ENCODE data around the gene ERBB4. TPM values are rescaled to one million over a fixed set of nuclear protein-coding genes. Genes with fewer than 3 reads are reported as not detected.

ERBB4 gene
- total RNA-seq, 2 experiments from 2014 or later, result not detected

DNA sequence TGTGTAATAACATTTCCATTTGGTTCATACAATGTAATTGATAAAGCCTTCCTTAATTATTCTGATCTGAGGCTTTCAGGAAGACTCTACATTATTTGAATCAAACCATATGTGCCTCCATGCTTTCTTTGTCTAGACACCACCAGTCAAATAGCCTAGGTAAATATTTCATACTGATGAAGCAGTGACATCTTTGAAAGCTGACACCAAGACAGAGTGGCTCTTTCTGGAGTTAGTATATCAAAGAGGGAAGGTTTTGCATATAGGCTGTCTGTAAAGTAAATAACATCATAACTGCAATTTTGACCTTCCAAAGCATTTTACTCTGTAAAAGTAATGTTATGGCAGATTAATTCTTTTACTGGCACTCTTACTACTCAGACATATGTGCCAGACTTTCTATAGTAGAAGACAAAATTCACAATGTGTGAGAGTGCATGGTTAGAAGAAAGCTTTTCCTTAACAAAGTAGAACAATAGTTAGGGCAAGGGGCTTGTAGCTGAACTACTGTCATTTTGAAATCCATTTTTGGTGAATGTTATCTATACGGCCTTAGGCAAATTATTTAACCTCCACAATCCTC, 177.3 kb downstream of the ERBB4 start:
- Histone ChIP-seq H3K4me1 (ENCODE audit: insufficient read depth, low read length, poor library complexity, severe bottlenecking) (no peaks in the 10 kb centered on the region), H2AFZ (ENCODE audit: low read length) (no peak overlapping the region), H4K20me1 (ENCODE audit: insufficient read depth, low read length) (no peaks in the 10 kb centered on the region), H3K9me2 (ENCODE audit: insufficient read depth, low read length) (no peaks in the 10 kb centered on the region), H3K9me3 (ENCODE audit: low read length) (no peaks in the 10 kb centered on the region), H3K36me3 (ENCODE audit: insufficient read depth, low read length) (no peaks in the 10 kb centered on the region), H3K4me3 (ENCODE audit: low read depth, low read length, poor library complexity, severe bottlenecking) (no peak overlapping the region), H3K4me2 (ENCODE audit: low read length) (no peak overlapping the region), H3K79me2 (ENCODE audit: insufficient read depth, low read depth, low read length) (no peaks in the 10 kb centered on the region), H3K27ac (ENCODE audit: low read depth, low read length, poor library complexity, severe bottlenecking) (no peak overlapping the region)
- TF ChIP-seq, protein P1, sequence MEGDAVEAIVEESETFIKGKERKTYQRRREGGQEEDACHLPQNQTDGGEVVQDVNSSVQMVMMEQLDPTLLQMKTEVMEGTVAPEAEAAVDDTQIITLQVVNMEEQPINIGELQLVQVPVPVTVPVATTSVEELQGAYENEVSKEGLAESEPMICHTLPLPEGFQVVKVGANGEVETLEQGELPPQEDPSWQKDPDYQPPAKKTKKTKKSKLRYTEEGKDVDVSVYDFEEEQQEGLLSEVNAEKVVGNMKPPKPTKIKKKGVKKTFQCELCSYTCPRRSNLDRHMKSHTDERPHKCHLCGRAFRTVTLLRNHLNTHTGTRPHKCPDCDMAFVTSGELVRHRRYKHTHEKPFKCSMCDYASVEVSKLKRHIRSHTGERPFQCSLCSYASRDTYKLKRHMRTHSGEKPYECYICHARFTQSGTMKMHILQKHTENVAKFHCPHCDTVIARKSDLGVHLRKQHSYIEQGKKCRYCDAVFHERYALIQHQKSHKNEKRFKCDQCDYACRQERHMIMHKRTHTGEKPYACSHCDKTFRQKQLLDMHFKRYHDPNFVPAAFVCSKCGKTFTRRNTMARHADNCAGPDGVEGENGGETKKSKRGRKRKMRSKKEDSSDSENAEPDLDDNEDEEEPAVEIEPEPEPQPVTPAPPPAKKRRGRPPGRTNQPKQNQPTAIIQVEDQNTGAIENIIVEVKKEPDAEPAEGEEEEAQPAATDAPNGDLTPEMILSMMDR (conservative IDR thresholded peaks at IDR 0.05; ENCODE audit: low read length), result no peak
- TF ChIP-seq EZH2phosphoT487 (IDR thresholded peaks at IDR 0.05; ENCODE audit: borderline replicate concordance, low read depth, low read length), result no peak
- CTCF ChIA-PET (ENCODE audit: unreplicated experiment), result no interaction called here
- POLR2A ChIA-PET, result no interaction called here
- intact Hi-C loops (cut with micrococcal nuclease; ENCODE audit: unreplicated experiment), result no loop called here
- BruUV-seq (replicated peaks), result no TSS peak
- no peak for DNase-seq (ENCODE audit: low spot score)

DNA sequence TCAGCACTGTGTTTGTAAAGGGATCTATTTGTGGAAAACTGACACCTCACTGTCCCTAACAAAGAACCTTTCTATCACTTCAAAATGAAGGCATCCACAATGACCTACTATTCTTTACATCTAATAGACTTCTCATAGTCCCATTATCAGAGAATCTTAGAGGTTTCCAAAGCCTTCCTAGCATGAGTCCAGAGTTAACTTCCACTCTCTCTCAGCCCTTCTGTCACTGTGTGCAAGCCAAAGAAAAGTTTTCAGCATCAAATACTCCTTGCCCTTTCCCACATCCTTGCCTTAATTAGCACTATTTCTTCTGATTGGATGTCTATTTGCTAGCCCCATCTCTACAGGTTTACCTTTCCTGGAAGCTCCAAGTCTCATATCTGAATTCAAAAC, 178.5 kb downstream of the ERBB4 start:
- Histone ChIP-seq H4K20me1 (ENCODE audit: insufficient read depth, low read length) (no peaks in the 10 kb centered on the region), H3K27ac (ENCODE audit: low read depth, low read length, poor library complexity, severe bottlenecking) (no peak overlapping the region), H3K4me1 (ENCODE audit: insufficient read depth, low read length, poor library complexity, severe bottlenecking) (no peaks in the 10 kb centered on the region), H3K79me2 (ENCODE audit: insufficient read depth, low read depth, low read length) (no peaks in the 10 kb centered on the region), H2AFZ (ENCODE audit: low read length) (no peak overlapping the region), H3K36me3 (ENCODE audit: insufficient read depth, low read length) (no peaks in the 10 kb centered on the region), H3K4me2 (ENCODE audit: low read length) (no peak overlapping the region), H3K9me2 (ENCODE audit: insufficient read depth, low read length) (no peaks in the 10 kb centered on the region), H3K9me3 (ENCODE audit: low read length) (no peaks in the 10 kb centered on the region), H3K4me3 (ENCODE audit: low read depth, low read length, poor library complexity, severe bottlenecking) (no peak overlapping the region)
- CTCF ChIA-PET (ENCODE audit: unreplicated experiment), result no interaction called here
- POLR2A ChIA-PET, result no interaction called here
- intact Hi-C loops (cut with micrococcal nuclease; ENCODE audit: unreplicated experiment), result no loop called here
- no TSS peak for BruUV-seq (replicated peaks)
- DNase-seq (ENCODE audit: low spot score), result no peak
- TF ChIP-seq, protein P1 (conservative IDR thresholded peaks at IDR 0.05; ENCODE audit: low read length), result no peak
- TF ChIP-seq EZH2phosphoT487 (IDR thresholded peaks at IDR 0.05; ENCODE audit: borderline replicate concordance, low read depth, low read length), result no peak

DNA sequence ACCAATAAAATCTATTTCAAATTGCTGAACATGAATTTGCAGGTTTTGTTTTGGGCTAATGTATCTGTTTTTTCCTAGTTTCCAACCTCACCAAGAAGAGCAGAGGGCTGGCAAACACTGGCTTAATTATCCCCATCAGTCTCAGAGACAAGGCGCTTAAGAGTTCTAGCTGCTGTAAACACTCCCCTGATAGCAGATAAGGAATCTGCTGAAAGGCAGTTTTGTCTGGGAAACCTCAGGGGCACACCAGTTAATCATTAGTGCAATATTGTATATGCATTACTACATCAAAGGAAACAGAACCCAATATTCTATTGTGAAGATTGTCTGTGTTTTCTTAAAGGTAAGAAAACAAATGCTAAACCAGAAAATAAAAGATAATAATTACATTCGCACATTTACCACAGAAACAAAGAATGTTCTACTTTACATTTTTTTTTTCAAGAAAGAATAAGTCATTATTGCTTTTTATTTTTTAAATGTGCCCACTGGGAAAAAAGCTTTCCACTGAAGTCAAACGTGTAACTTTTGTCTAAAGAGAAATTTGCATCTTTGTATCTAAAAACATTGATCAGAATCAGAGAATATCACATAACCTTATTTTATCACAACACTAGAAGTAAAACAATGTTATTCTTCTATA, 179.1 kb downstream of the ERBB4 start:
- ChIA-PET POLR2A (no interaction called here), CTCF (ENCODE audit: unreplicated experiment) (no interaction called here)
- intact Hi-C loops (cut with micrococcal nuclease; ENCODE audit: unreplicated experiment), result no loop called here
- Histone ChIP-seq H3K36me3 (ENCODE audit: insufficient read depth, low read length) (no peaks in the 10 kb centered on the region), H3K4me3 (ENCODE audit: low read depth, low read length, poor library complexity, severe bottlenecking) (no peak overlapping the region), H3K27ac (ENCODE audit: low read depth, low read length, poor library complexity, severe bottlenecking) (no peak overlapping the region), H3K4me1 (ENCODE audit: insufficient read depth, low read length, poor library complexity, severe bottlenecking) (no peaks in the 10 kb centered on the region), H2AFZ (ENCODE audit: low read length) (no peak overlapping the region), H3K9me3 (ENCODE audit: low read length) (no peaks in the 10 kb centered on the region), H3K79me2 (ENCODE audit: insufficient read depth, low read depth, low read length) (no peaks in the 10 kb centered on the region), H3K4me2 (ENCODE audit: low read length) (no peak overlapping the region), H4K20me1 (ENCODE audit: insufficient read depth, low read length) (no peaks in the 10 kb centered on the region), H3K9me2 (ENCODE audit: insufficient read depth, low read length) (no peaks in the 10 kb centered on the region)
- TF ChIP-seq, protein P1 (conservative IDR thresholded peaks at IDR 0.05; ENCODE audit: low read length), result no peak
- no peak for TF ChIP-seq EZH2phosphoT487 (IDR thresholded peaks at IDR 0.05; ENCODE audit: borderline replicate concordance, low read depth, low read length)
- BruUV-seq (replicated peaks), result no TSS peak
- no peak for DNase-seq (ENCODE audit: low spot score)
